Large intestine (tissue), 3 donors: ENCODE data around the gene CTNNA3. TPM values are rescaled to one million over a fixed set of nuclear protein-coding genes. Genes with fewer than 3 reads are reported as not detected.
A peak's percentile ranks its signal among the peaks of the same experiment; 100 is the strongest.

ENCODE experiments used
- DNase-seq, 2 donors: peaks; one replicate each; pipeline versions ENCODE4 v3.0.0 to v3.0.0-alpha.2; 2013
- H3K27ac ChIP-seq: one replicate; pipeline ENCODE4 v1.5.1; 2013; ENCODE audit warnings: low read length
- H3K27me3 ChIP-seq: 2 replicates; pipeline ENCODE4 v1.6.1; 2013; ENCODE audit warnings: low read length; ENCODE audit not compliant: control insufficient read depth, insufficient read depth
- H3K36me3 ChIP-seq: 2 replicates; pipeline ENCODE4 v1.6.1; 2013; ENCODE audit warnings: low read length; ENCODE audit not compliant: control insufficient read depth, insufficient read depth
- H3K4me1 ChIP-seq: one replicate; pipeline ENCODE4 v1.6.1; 2013; ENCODE audit warnings: low read length; ENCODE audit not compliant: control insufficient read depth, insufficient read depth
- H3K4me3 ChIP-seq: one replicate; pipeline ENCODE4 v1.5.1; 2013; ENCODE audit warnings: low read length
- H3K9me3 ChIP-seq: one replicate; pipeline ENCODE4 v1.6.1; 2013; ENCODE audit warnings: mild to moderate bottlenecking, low read depth, low read length, moderate library complexity; ENCODE audit not compliant: control insufficient read depth
- WGBS: methylation state at CpG from one replicate; pipeline ENCODE4 v1.1.5; 2013; ENCODE audit warnings: low lambda C conversion rate; ENCODE audit not compliant: insufficient coverage; 5-methylcytosine and 5-hydroxymethylcytosine counted together
- polyA plus RNA-seq: library from polyadenylated mRNA; unstranded; fragments of 120-200 nt; gene quantifications from one replicate; pipeline ENCODE4 v1.2.1, GENCODE V29; 2013

CTNNA3 gene
- polyA plus RNA-seq, 1 donor: 2.3 TPM

- Histone ChIP-seq H3K27me3 (no peaks in the 10 kb centered on the region), H3K36me3 (no peaks in the 10 kb centered on the region), H3K9me3 (no peaks in the 10 kb centered on the region), H3K27ac (no peak overlapping the region), H3K4me1 (no peaks in the 10 kb centered on the region), H3K4me3 (no peak overlapping the region)
- WGBS: 100% methylated on average over 2 of the region's 2 CpGs
- no peak for DNase-seq
Observed at GRCh38 chr10:66591865-66592264, 1104.1 kb downstream of the CTNNA3 start.

GRCh38 chr10:66587680-66588050 is 1108.3 kb downstream of the CTNNA3 start:
- no peak for DNase-seq
- WGBS: no CpG with 5 or more reads among the region's 5 CpGs
- H3K36me3 ChIP-seq: no peaks in the 10 kb centered on the region

GRCh38 chr10:66586897-66587679 is 1108.9 kb downstream of the CTNNA3 start:
- Histone ChIP-seq H3K27ac (no peak overlapping the region), H3K9me3 (no peaks in the 10 kb centered on the region), H3K27me3 (no peaks in the 10 kb centered on the region), H3K4me1 (no peaks in the 10 kb centered on the region), H3K36me3 (no peaks in the 10 kb centered on the region), H3K4me3 (no peak overlapping the region)
- WGBS: no CpG with 5 or more reads among the region's 4 CpGs
- DNase-seq: no peak

More at GRCh38 chr10:66587680-66588050, 1108.3 kb downstream of the CTNNA3 start:
- no peak overlapping the region for H3K27ac ChIP-seq
- H3K27me3 ChIP-seq: no peaks in the 10 kb centered on the region
- no peaks in the 10 kb centered on the region for H3K9me3 ChIP-seq
- no peak overlapping the region for H3K4me3 ChIP-seq
- no peaks in the 10 kb centered on the region for H3K4me1 ChIP-seq

DNA sequence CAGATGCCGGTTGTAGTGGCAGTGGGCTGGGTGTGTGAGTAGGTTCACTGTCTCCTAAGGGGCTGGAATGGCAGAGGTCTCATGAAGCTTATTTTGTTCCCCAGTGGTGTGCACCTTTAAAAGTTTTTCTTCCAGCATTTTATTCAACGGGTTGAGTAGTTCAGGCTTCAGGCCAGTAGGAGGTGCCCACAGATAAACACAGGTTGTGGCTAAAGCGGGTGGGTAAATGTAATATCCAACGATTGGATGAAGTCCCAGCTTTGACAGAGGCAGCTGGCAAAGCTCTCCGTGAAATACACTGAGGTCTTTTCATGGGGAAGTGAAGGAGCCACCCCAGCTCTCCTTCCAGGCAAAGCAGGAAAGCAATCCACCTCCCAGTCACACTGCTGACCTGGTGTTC is 1109.9 kb downstream of the CTNNA3 start:
- Histone ChIP-seq H3K4me3 (no peak overlapping the region), H3K4me1 (no peaks in the 10 kb centered on the region), H3K36me3 (no peaks in the 10 kb centered on the region), H3K27me3 (no peaks in the 10 kb centered on the region), H3K27ac (no peak overlapping the region), H3K9me3 (no peaks in the 10 kb centered on the region)
- WGBS: no CpG with 5 or more reads among the region's 5 CpGs
- no peak for DNase-seq

DNA sequence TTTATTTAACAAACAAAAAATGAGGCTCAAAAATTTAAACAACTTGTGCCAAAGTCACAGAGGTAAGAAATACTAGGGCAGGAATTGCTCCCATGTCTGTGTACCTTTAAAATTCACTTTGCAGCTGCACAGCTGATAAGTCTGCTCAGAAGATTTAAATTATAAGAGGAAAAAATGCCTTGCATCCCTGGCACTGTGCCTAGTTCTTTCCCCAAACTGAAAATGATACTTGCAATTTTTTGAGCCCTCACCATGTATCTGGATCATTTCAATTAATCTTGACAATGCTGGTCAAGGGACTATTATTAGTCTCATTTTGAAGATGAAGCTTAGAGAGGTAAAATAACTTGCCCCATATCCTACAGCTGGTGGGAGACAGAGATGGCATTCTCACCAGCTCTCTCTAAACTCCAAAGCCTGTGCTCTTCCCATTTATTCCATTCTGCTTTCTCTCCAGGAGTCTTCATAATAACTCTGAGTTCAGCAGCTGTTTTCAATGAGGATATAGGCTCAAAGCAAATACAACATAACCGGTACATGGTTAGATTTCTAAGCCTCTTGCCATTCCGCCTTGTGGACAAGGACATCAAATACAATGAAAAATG is 1120.6 kb downstream of the CTNNA3 start:
- Histone ChIP-seq H3K4me1 (no peaks in the 10 kb centered on the region), H3K27ac (no peak overlapping the region), H3K9me3 (no peaks in the 10 kb centered on the region), H3K4me3 (no peak overlapping the region), H3K36me3 (no peaks in the 10 kb centered on the region), H3K27me3 (no peaks in the 10 kb centered on the region)
- no peak for DNase-seq
- 100% methylated on average over 1 of the region's 2 CpGs for WGBS

DNA sequence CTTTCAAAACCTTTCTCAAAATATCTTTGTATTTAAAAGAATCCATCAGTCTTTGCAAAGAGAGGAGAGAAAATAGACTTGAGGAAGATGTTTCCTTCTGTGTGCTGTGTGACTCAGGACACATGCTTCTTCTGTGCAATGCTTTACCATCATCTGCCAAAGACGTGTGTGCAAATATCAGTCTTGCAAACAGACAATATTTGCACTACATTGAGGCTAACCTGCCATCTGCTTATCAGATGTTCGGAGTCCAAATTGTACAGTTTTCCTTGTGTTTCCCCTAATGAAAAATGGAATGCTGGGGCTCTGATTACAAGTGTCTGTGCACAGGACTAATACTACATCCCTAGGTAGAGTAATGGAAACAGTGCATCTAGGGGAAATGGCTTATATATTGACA is 1123.3 kb downstream of the CTNNA3 start:
- H3K4me3 ChIP-seq: no peak overlapping the region
- H3K27me3 ChIP-seq: no peaks in the 10 kb centered on the region
- H3K27ac ChIP-seq: no peak overlapping the region
- WGBS: no CpG with 5 or more reads among the region's 2 CpGs
- no peak for DNase-seq
- H3K9me3 ChIP-seq: no peaks in the 10 kb centered on the region
- H3K36me3 ChIP-seq: no peaks in the 10 kb centered on the region
- no peaks in the 10 kb centered on the region for H3K4me1 ChIP-seq

DNA sequence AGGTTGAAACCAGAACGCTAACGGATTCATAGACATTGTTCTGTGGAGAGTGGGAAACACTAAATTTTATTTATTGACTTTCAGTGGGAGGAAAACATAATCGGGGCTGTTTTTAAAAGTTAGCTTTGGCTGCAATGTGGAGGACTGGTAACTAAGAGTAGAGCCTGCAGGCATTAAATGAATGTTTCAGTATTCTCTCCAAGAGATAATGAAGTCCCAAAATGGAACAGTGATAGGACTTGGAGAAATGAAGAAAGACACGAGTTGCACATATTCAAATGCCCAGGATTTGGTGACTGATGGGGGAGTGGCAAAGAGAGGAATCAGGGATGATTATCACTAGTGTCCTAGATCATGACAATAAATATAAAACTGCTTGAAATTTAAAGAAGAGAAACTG is 1130.0 kb downstream of the CTNNA3 start:
- no peak for DNase-seq

DNA sequence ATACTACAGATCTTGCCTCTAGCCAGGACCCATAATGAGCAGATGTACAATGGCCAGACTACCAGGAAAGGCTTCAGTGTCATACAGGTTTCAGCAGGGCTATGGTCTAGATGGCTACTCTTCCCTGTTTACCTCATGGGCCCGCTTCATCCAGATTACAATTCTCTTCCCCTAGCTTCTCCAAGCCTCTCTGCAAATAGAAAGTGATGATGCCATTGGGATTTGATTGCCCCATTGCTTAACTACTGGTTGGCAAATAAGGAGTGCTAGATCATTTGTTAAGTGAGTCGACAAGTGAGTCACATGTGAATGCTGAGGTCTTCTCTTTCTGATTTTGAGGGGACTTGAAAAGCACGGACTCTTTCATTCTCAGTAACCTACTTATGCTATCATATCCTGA is 1131.7 kb downstream of the CTNNA3 start:
- DNase-seq: peak in 1 of 2 donors; percentile 22
- Histone ChIP-seq H3K36me3 (no peaks in the 10 kb centered on the region), H3K27me3 (no peaks in the 10 kb centered on the region), H3K4me1 (no peaks in the 10 kb centered on the region), H3K9me3 (no peaks in the 10 kb centered on the region), H3K4me3 (no peak overlapping the region), H3K27ac (no peak overlapping the region)
- no CpG with 5 or more reads among the region's 3 CpGs for WGBS

More for the DNA sequence above, 1130.0 kb downstream of the CTNNA3 start:
- H3K27me3 ChIP-seq: no peaks in the 10 kb centered on the region
- H3K36me3 ChIP-seq: no peaks in the 10 kb centered on the region
- H3K4me1 ChIP-seq: no peaks in the 10 kb centered on the region
- H3K27ac ChIP-seq: no peak overlapping the region
- 100% methylated on average over 2 of the region's 4 CpGs for WGBS
- no peaks in the 10 kb centered on the region for H3K9me3 ChIP-seq
- no peak overlapping the region for H3K4me3 ChIP-seq

GRCh38 chr10:66555061-66555460 is 1140.9 kb downstream of the CTNNA3 start:
- Histone ChIP-seq H3K27me3 (no peaks in the 10 kb centered on the region), H3K4me1 (no peaks in the 10 kb centered on the region), H3K9me3 (no peaks in the 10 kb centered on the region), H3K36me3 (no peaks in the 10 kb centered on the region), H3K4me3 (no peak overlapping the region), H3K27ac (no peak overlapping the region)
- WGBS: 100% methylated on average over 1 of the region's 2 CpGs
- no peak for DNase-seq

GRCh38 chr10:66552331-66552730 is 1143.7 kb downstream of the CTNNA3 start:
- no peaks in the 10 kb centered on the region for H3K27me3 ChIP-seq
- no peaks in the 10 kb centered on the region for H3K4me1 ChIP-seq
- no peaks in the 10 kb centered on the region for H3K9me3 ChIP-seq
- DNase-seq: no peak
- H3K4me3 ChIP-seq: no peak overlapping the region
- H3K27ac ChIP-seq: no peak overlapping the region
- WGBS: 100% methylated on average over 1 of the region's 1 CpG
- no peaks in the 10 kb centered on the region for H3K36me3 ChIP-seq

DNA sequence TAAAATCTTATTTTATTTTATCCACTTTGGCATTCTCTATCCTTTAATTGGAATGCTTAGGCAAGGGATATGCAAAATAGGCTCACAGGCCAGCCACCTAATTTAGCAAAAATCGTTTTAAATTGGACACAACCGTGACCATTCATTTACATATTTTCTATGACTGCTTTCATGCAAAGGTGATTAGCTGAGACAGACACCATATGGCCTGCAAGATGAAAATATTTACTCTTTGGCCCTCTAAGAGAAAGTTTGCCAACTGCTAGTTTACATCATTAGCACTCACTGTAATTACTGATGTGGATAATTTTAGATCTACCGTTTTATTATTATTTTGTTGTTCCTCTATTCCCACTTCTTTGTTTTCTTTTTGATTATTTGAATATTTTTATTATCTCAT is 1145.6 kb downstream of the CTNNA3 start:
- WGBS: 57% methylated on average over 1 of the region's 3 CpGs
- H3K4me3 ChIP-seq: no peak overlapping the region
- no peak overlapping the region for H3K27ac ChIP-seq
- no peaks in the 10 kb centered on the region for H3K4me1 ChIP-seq
- no peaks in the 10 kb centered on the region for H3K9me3 ChIP-seq
- no peaks in the 10 kb centered on the region for H3K36me3 ChIP-seq
- no peaks in the 10 kb centered on the region for H3K27me3 ChIP-seq
- no peak for DNase-seq
